Renal cortical epithelial cell (primary cell): Measurements from ENCODE around the gene MAPRE3. TPM values are rescaled to one million over a fixed set of nuclear protein-coding genes. Genes with fewer than 3 reads are reported as not detected.

Source experiments
- DNase-seq: peaks from one replicate; pipeline ENCODE4 v3.0.0-alpha.2; 2011; ENCODE audit warnings: low read depth
- total RNA-seq: library from RNA; depleted of rRNA; stranded (reverse); fragments of >200 nt; gene quantifications from 2 replicates; pipeline ENCODE4 v1.2.3, GENCODE V29; 2014

MAPRE3 gene
- total RNA-seq, 1 donor from 2014 or later = 6.5 TPM

GRCh38 chr2:26950246-26950645 lies 20.2 kb upstream of the MAPRE3 start:
- DNase-seq = no peak

GRCh38 chr2:26951236-26951635 lies 19.2 kb upstream of the MAPRE3 start:
- DNase-seq = no peak

- DNase-seq = no peak
Measured at GRCh38 chr2:26952374-26952773, 18.1 kb upstream of the MAPRE3 start.

- DNase-seq = no peak
Measured at GRCh38 chr2:26954135-26954534, 16.3 kb upstream of the MAPRE3 start.

- no peak for DNase-seq
Measured at GRCh38 chr2:26957041-26957440, 13.4 kb upstream of the MAPRE3 start.

GRCh38 chr2:26957534-26957933 lies 12.9 kb upstream of the MAPRE3 start:
- no peak for DNase-seq

- DNase-seq = no peak
Measured at GRCh38 chr2:26959331-26959730, 11.1 kb upstream of the MAPRE3 start.

GRCh38 chr2:26964446-26965130 lies 5.8 kb upstream of the MAPRE3 start:
- no peak for DNase-seq

GRCh38 chr2:26968001-26968400 lies 2.4 kb upstream of the MAPRE3 start:
- DNase-seq = no peak

- no peak for DNase-seq
Measured at GRCh38 chr2:26969077-26969844, 1.2 kb upstream of the MAPRE3 start.

GRCh38 chr2:26970928-26971627 lies 641 bp downstream of the MAPRE3 start:
- DNase-seq = no peak

GRCh38 chr2:26971911-26972786 lies 1.7 kb downstream of the MAPRE3 start:
- DNase-seq = no peak

GRCh38 chr2:26974352-26974751 lies 3.9 kb downstream of the MAPRE3 start:
- DNase-seq = no peak

GRCh38 chr2:26975102-26975501 lies 4.7 kb downstream of the MAPRE3 start:
- no peak for DNase-seq

GRCh38 chr2:26975656-26976055 lies 5.2 kb downstream of the MAPRE3 start:
- DNase-seq = no peak

- DNase-seq = no peak
Measured at GRCh38 chr2:26976237-26976636, 5.8 kb downstream of the MAPRE3 start.

GRCh38 chr2:26977012-26977411 lies 6.6 kb downstream of the MAPRE3 start:
- DNase-seq = no peak

- DNase-seq = peak; percentile 57
Measured at GRCh38 chr2:26978061-26978596, 7.7 kb downstream of the MAPRE3 start.

GRCh38 chr2:26979741-26980140 lies 9.3 kb downstream of the MAPRE3 start:
- DNase-seq = no peak

- no peak for DNase-seq
Measured at GRCh38 chr2:26980971-26981370, 10.5 kb downstream of the MAPRE3 start.

- DNase-seq = peak; percentile 78
Measured at GRCh38 chr2:26982102-26982742, 11.8 kb downstream of the MAPRE3 start.
